PC-3 (cell line): ENCODE measurements around the gene MEDAG.

Source experiments
- CTCF ChIP-seq: fragments of 300-600 bp; sonication (generic); conservative IDR thresholded peaks from 2 replicates; pipeline ENCODE4 v1.5.1; 2017; ENCODE audit warnings: antibody characterized with exemption, low read depth, mild to moderate bottlenecking, low read length
- EZH2 ChIP-seq: fragments of 300-600 bp; sonication (generic); IDR thresholded peaks from one replicate; pipeline ENCODE4 v1.6.1; 2017; ENCODE audit warnings: antibody characterized with exemption, mild to moderate bottlenecking, low read length; ENCODE audit not compliant: unreplicated experiment
- EZH2phosphoT487 ChIP-seq: fragments of 300-600 bp; sonication (generic); IDR thresholded peaks from 2 replicates; pipeline ENCODE4 v1.6.1; 2018; ENCODE audit warnings: mild to moderate bottlenecking, antibody characterized with exemption, low read length, borderline replicate concordance

- TF ChIP-seq CTCF (no peak), EZH2 (no peak), EZH2phosphoT487 (no peak)
Observed at GRCh38 chr13:30866677-30867076, 39.4 kb upstream of the MEDAG start.
